HFFc6 (cell line): ENCODE measurements around the gene LIN28B. TPM values are rescaled to one million over a fixed set of nuclear protein-coding genes. Genes with fewer than 3 reads are reported as not detected.
A peak's percentile ranks its signal among the peaks of the same experiment; 100 is the strongest.

ENCODE experiments used
- DNase-seq: peaks from one replicate; pipeline ENCODE4 v3.0.0-alpha.2; 2018
- H3K27ac Mint-ChIP-seq: 2 replicates; pipeline ENCODE4 v1.8.0; 2020; ENCODE audit warnings: mild to moderate bottlenecking, mixed read lengths
- H3K27me3 Mint-ChIP-seq: 2 replicates; pipeline ENCODE4 v1.8.0; 2021; ENCODE audit warnings: mild to moderate bottlenecking, moderate library complexity, mixed read lengths; ENCODE audit not compliant: insufficient read depth
- H3K36me3 Mint-ChIP-seq: 2 replicates; pipeline ENCODE4 v1.8.0; 2021; ENCODE audit warnings: low read depth, mixed read lengths
- H3K4me1 Mint-ChIP-seq: 2 replicates; pipeline ENCODE4 v1.8.0; 2020; ENCODE audit warnings: low read depth, mixed read lengths
- H3K4me3 Mint-ChIP-seq: 2 replicates; pipeline ENCODE4 v1.8.0; 2020; ENCODE audit warnings: mild to moderate bottlenecking, moderate library complexity, mixed read lengths
- H3K9me3 Mint-ChIP-seq: 2 replicates; pipeline ENCODE4 v1.8.0; 2020; ENCODE audit warnings: mild to moderate bottlenecking, mixed read lengths
- total RNA-seq, 6 experiments: library from RNA; stranded (reverse); fragmentation: NEBNext Ultra II Directional; extraction: Animal tissue kit (Norgen Biotek cat#: 25700); gene quantifications; 2 replicates in 1 of 6; 3 replicates in 5 of 6; pipeline ENCODE4 v1.2.3, GENCODE V29; 2021
- TF ChIP-seq, protein P1 (sequence below): fragments of 200-600 bp; sonication (generic); IDR thresholded peaks from 2 replicates; pipeline ENCODE4 v1.5.0; 2021; ENCODE audit warnings: antibody characterized with exemption, mild to moderate bottlenecking

The LIN28B gene
- total RNA-seq, 6 experiments from 2014 or later, result not detected

DNA sequence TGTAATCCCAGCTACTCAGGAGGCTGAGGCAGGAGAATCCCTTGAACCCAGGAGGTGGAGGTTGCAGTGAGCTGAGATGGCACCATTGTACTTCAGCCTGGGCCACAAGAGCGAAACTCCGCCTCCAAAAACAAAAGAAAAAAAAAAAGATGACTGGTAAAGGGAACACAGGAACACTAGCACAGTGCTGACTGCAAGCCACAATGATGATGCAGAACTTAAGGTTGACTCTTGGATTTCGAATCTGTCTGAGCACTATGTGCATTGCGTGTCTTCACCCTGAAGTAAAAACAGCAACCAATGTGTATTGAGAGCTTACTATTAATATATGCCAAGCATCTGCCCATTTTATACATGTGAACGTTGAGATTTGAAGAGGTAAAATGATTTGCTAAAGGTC, 27.6 kb upstream of the LIN28B start:
- Mint-ChIP-seq H3K27ac (no peak overlapping the region), H3K4me3 (no peak overlapping the region), H3K4me1 (no peaks in the 10 kb centered on the region), H3K9me3 (no peaks in the 10 kb centered on the region), H3K36me3 (no peaks in the 10 kb centered on the region), H3K27me3 (peaks cover 6% of the 10 kb centered on the region; the same call in 1 of the 2 replicates)
- no peak for DNase-seq
- TF ChIP-seq, protein P1, sequence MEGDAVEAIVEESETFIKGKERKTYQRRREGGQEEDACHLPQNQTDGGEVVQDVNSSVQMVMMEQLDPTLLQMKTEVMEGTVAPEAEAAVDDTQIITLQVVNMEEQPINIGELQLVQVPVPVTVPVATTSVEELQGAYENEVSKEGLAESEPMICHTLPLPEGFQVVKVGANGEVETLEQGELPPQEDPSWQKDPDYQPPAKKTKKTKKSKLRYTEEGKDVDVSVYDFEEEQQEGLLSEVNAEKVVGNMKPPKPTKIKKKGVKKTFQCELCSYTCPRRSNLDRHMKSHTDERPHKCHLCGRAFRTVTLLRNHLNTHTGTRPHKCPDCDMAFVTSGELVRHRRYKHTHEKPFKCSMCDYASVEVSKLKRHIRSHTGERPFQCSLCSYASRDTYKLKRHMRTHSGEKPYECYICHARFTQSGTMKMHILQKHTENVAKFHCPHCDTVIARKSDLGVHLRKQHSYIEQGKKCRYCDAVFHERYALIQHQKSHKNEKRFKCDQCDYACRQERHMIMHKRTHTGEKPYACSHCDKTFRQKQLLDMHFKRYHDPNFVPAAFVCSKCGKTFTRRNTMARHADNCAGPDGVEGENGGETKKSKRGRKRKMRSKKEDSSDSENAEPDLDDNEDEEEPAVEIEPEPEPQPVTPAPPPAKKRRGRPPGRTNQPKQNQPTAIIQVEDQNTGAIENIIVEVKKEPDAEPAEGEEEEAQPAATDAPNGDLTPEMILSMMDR, result no peak

DNA sequence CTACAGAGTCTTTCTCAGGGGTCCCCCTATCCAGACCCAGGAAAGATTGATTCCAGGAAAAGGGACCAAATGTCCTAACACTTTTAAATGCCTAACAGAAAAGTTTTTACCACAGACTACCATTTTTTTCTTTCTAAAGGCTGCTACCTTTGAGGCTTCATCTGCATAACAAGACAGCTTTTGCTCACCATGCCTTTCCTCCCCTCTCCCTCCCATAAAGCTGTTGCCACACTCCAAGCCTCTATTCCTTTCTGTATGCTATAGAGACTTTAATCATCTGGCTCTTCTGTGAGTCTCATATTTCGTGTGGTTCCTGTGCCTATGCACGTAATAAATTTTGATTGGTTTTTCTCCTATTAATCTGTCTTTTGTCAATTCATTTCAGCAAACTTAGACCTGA, 26.0 kb upstream of the LIN28B start:
- H3K4me3 Mint-ChIP-seq, result no peak overlapping the region
- no peaks in the 10 kb centered on the region for H3K4me1 Mint-ChIP-seq
- no peak overlapping the region for H3K27ac Mint-ChIP-seq
- no peaks in the 10 kb centered on the region for H3K36me3 Mint-ChIP-seq
- H3K27me3 Mint-ChIP-seq, result peaks cover 6% of the 10 kb centered on the region; the same call in 1 of the 2 replicates
- DNase-seq, result no peak
- no peaks in the 10 kb centered on the region for H3K9me3 Mint-ChIP-seq
- TF ChIP-seq, protein P1, result no peak

DNA sequence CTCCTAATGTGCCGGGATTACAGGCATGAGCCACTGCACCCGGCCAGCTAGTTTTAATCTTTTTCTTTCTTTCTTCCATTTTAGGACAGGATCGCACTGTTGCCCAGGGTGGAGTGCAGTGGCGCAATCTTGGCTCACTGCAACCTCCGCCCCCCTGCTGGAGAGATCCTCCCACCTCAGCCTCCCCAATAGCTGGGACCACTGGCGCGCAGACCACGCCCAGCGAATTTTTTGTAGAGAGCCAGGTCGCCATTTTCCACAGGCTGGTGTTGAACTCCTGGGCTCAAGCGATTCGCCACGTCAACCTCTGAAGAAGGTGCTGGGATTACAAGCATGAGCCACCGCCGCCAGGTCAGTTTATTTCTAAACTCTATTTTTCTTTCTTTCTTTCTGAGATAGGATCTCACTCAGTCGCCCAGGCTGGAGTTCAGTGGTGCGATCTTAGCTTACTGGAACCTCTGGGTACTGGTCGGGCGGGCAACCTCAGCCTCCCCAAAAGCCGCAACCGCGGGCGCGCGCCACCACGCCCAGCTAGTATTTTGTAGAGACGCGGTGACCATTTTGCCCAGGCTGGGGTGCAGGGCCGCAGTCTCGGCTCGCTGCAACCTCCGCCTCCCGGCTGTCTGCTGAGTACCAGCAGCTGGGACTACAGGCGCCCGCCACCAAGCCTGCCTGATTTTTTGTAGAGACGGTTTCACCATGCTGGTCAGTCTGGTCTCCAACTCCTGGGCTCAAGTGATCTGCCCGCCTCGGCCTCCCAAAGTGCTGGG, 20.0 kb upstream of the LIN28B start:
- Mint-ChIP-seq H3K9me3 (no peaks in the 10 kb centered on the region), H3K27ac (no peak overlapping the region), H3K36me3 (no peaks in the 10 kb centered on the region), H3K27me3 (peaks cover 12% of the 10 kb centered on the region), H3K4me1 (peaks cover 5% of the 10 kb centered on the region; the same call in 1 of the 2 replicates), H3K4me3 (no peak overlapping the region)
- DNase-seq, result no peak
- TF ChIP-seq, protein P1, result no peak

DNA sequence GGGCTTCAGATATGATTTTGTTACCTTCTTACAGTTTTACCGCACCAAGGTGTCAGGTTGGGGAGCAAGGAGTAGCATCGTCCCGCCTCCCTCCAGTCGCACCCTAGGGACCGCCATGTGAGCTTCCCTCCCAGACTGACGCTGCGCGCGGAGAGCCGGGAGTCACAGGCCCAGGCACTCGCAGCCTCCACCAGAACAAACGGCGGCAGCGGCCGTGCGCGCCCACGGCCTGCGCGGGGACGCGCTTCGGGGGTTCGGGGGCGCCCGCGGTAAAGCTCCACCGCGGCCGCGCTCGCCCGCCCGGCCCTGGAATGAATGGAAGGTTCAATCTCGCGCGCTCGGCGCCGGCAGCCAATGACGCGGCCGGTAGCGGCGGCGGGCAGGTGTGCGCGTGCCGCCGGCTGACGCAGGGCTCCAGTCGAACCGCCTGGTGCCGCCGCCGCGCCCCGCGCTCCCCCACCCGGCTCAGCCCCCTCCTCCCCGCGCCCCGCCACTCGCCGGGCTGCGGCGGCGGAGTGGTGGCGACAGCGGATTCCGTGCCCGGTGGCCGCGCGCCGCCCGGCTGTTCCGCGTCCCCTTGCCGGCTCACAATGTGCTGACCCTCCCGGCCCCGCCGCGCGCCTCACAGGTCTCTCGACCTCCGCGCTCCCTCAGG, 16.5 kb upstream of the LIN28B start:
- H3K27ac Mint-ChIP-seq, result no peak overlapping the region
- peaks cover 5% of the 10 kb centered on the region; the same call in 1 of the 2 replicates for H3K4me1 Mint-ChIP-seq
- H3K9me3 Mint-ChIP-seq, result no peaks in the 10 kb centered on the region
- H3K36me3 Mint-ChIP-seq, result no peaks in the 10 kb centered on the region
- DNase-seq, result no peak
- TF ChIP-seq, protein P1, result no peak
- no peak overlapping the region for H3K4me3 Mint-ChIP-seq
- peaks cover 13% of the 10 kb centered on the region for H3K27me3 Mint-ChIP-seq

DNA sequence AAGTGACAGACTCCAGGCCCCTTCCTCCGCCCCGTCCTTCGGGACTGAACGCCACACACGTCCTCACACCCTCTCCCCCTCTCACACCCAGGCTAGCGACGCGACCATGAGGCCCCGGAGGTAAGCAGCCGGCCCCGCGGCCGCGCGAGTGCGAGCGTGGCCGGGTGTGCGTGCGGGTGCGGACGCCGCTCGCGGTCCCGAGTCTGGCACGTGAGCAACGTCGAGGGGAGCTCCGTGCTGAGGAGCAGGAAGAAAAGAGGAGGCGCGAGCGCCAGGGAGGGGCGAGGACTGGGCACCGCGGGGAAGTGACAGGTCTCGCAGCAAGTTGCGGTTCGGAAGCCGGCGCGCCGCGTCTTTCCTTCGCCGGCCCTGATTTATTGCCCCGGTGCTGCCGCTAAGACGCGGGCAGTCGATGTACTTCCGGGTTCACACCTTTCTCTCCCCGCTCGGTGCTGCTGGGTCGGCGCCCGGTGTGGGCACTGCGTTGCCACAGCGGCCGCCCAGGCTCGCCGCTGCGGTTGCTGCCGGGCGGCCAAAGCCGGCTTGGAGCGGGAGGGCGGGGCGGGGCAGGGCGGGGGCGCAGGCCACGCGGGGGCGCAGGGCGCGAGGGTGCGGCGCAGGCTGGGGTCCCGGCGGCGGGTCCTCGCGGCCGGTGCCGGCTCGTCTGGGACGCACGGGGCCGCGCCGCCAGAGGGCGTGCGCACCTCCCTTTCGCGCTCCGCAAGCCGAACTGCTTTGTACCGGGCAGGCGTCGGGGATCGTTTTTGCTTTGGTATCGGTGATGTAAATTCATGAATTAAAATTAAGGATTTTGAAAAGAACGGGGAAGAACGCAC, 15.8 kb upstream of the LIN28B start:
- H3K9me3 Mint-ChIP-seq, result no peaks in the 10 kb centered on the region
- peaks cover 5% of the 10 kb centered on the region; the same call in 1 of the 2 replicates for H3K4me1 Mint-ChIP-seq
- peaks cover 13% of the 10 kb centered on the region for H3K27me3 Mint-ChIP-seq
- no peaks in the 10 kb centered on the region for H3K36me3 Mint-ChIP-seq
- H3K27ac Mint-ChIP-seq, result no peak overlapping the region; the same call in 1 of the 2 replicates
- H3K4me3 Mint-ChIP-seq, result peak overlapping the region; percentile 79
- TF ChIP-seq, protein P1, result peak; percentile 69; the same call in 1 of the 2 replicates
- DNase-seq, result no peak
